GM23338 (cell line): ENCODE results near the gene VEGFD. TPM values are rescaled to one million over a fixed set of nuclear protein-coding genes. Genes with fewer than 3 reads are reported as not detected.

Source experiments
- ATAC-seq: fragments of 200-7000 bp; cut with Tn5 transposase; 3 replicates; pipeline ENCODE4 v1.9.1; 2020
- DNase-seq: peaks from one replicate; pipeline ENCODE4 v3.0.0-alpha.2; 2015; ENCODE audit warnings: low spot score
- H2AFZ ChIP-seq: fragments of 200-600 bp; sonication (generic); 2 replicates; pipeline ENCODE4 v1.8.0; 2016; ENCODE audit warnings: antibody characterized with exemption, mild to moderate bottlenecking, moderate library complexity
- H3F3A ChIP-seq: fragments of 200-600 bp; sonication (generic); replicated peaks from 2 replicates; pipeline ENCODE4 v1.8.0; 2017; ENCODE audit warnings: antibody characterized with exemption, mixed run types, low read depth
- H3K27ac ChIP-seq: fragments of 200-600 bp; sonication (generic); 2 replicates; pipeline ENCODE4 v1.6.1; 2016; ENCODE audit warnings: low read depth
- H3K27me3 ChIP-seq: fragments of 200-600 bp; sonication (generic); 2 replicates; pipeline ENCODE4 v1.8.0; 2016; ENCODE audit warnings: mild to moderate bottlenecking, mixed run types, moderate library complexity; ENCODE audit not compliant: insufficient read depth
- H3K36me3 ChIP-seq: fragments of 200-600 bp; sonication (generic); 2 replicates; pipeline ENCODE4 v1.8.0; 2016; ENCODE audit warnings: mild to moderate bottlenecking; ENCODE audit not compliant: insufficient read depth
- H3K4me1 ChIP-seq: fragments of 200-600 bp; sonication (generic); 2 replicates; pipeline ENCODE4 v1.8.0; 2016; ENCODE audit warnings: mild to moderate bottlenecking, moderate library complexity; ENCODE audit not compliant: insufficient read depth
- H3K4me2 ChIP-seq: fragments of 200-600 bp; sonication (generic); 2 replicates; pipeline ENCODE4 v1.7.1; 2017; ENCODE audit warnings: mixed run types
- H3K4me3 ChIP-seq: fragments of 200-600 bp; sonication (generic); 2 replicates; pipeline ENCODE4 v1.6.1; 2016; ENCODE audit warnings: mixed run types
- H3K79me2 ChIP-seq: fragments of 200-600 bp; sonication (generic); replicated peaks from 2 replicates; pipeline ENCODE4 v1.8.0; 2017; ENCODE audit warnings: mild to moderate bottlenecking; ENCODE audit not compliant: insufficient read depth
- H3K9me2 ChIP-seq: fragments of 200-600 bp; sonication (generic); 2 replicates; pipeline ENCODE4 v1.8.0; 2017; ENCODE audit not compliant: insufficient read depth
- H4K20me1 ChIP-seq: fragments of 200-600 bp; sonication (generic); replicated peaks from 2 replicates; pipeline ENCODE4 v1.8.0; 2017; ENCODE audit warnings: mild to moderate bottlenecking; ENCODE audit not compliant: insufficient read depth
- H3K27ac Mint-ChIP-seq: 2 replicates; pipeline ENCODE4 v1.8.0; 2020; ENCODE audit warnings: inconsistent platforms, mild to moderate bottlenecking, moderate library complexity, mixed read lengths
- H3K27me3 Mint-ChIP-seq: 3 replicates; pipeline ENCODE4 v1.8.0; 2022; ENCODE audit warnings: low read depth, mild to moderate bottlenecking, moderate library complexity, mixed read lengths, inconsistent platforms; ENCODE audit not compliant: insufficient read depth, poor library complexity
- H3K36me3 Mint-ChIP-seq: 3 replicates; pipeline ENCODE4 v1.8.0; 2021; ENCODE audit warnings: low read depth, mild to moderate bottlenecking, inconsistent platforms, moderate library complexity, mixed read lengths
- H3K4me1 Mint-ChIP-seq: 3 replicates; pipeline ENCODE4 v1.8.0; 2020; ENCODE audit warnings: mild to moderate bottlenecking, inconsistent platforms, mixed read lengths
- H3K4me3 Mint-ChIP-seq: 3 replicates; pipeline ENCODE4 v1.8.0; 2021; ENCODE audit warnings: moderate library complexity, mild to moderate bottlenecking, inconsistent platforms, mixed read lengths
- H3K9me3 Mint-ChIP-seq: 3 replicates; pipeline ENCODE4 v1.8.0; 2020; ENCODE audit warnings: moderate library complexity, mild to moderate bottlenecking, inconsistent platforms, mixed read lengths
- CREB1 ChIP-seq: fragments of 250-450 bp; sonication (Bioruptor Pico); IDR thresholded peaks from 2 replicates; pipeline ENCODE4 v1.5.0; 2020; ENCODE audit warnings: low read depth, mild to moderate bottlenecking, moderate library complexity
- EZH2phosphoT487 ChIP-seq: fragments of 200-600 bp; sonication (generic); IDR thresholded peaks from one replicate; pipeline ENCODE4 v1.8.1; 2018; ENCODE audit warnings: antibody characterized with exemption; ENCODE audit not compliant: unreplicated experiment
- JUNB ChIP-seq: IDR thresholded peaks from one replicate; pipeline ENCODE4 v1.6.1; 2016; ENCODE audit warnings: antibody characterized with exemption; ENCODE audit not compliant: unreplicated experiment
- POLR2AphosphoS5 ChIP-seq: IDR thresholded peaks from 2 replicates; pipeline ENCODE4 v1.6.1; 2016; ENCODE audit warnings: antibody characterized with exemption, low read depth
- ZNF114 ChIP-seq: fragments of 250-450 bp; sonication (Bioruptor Pico); IDR thresholded peaks from 2 replicates; pipeline ENCODE4 v1.5.0; 2020; ENCODE audit warnings: mild to moderate bottlenecking, moderate library complexity
- ZNF331 ChIP-seq: fragments of 250-450 bp; sonication (Bioruptor Pico); IDR thresholded peaks from 2 replicates; pipeline ENCODE4 v1.5.0; 2020; ENCODE audit warnings: low read depth, mild to moderate bottlenecking, moderate library complexity
- polyA plus RNA-seq: library from polyadenylated mRNA; unstranded; fragments of >200 nt; fragmentation: Nextera tagmentation; extraction: Ambion mirVana; gene quantifications from 2 replicates; pipeline ENCODE4 v1.2.1, GENCODE V29; 2016
- total RNA-seq: library from RNA; depleted of rRNA; stranded (reverse); fragments of >200 nt; shearing (Covaris generic); gene quantifications from 2 replicates; pipeline ENCODE4 v1.2.3, GENCODE V29; 2014
- TF ChIP-seq, protein P1 (sequence below): IDR thresholded peaks from 2 replicates; pipeline ENCODE4 v1.6.1; 2016; ENCODE audit warnings: antibody characterized with exemption
- TF ChIP-seq, protein P2 (sequence below), 2 experiments: fragments of 200-600 bp in 1 of 2; sonication (generic) in 1 of 2; conservative IDR thresholded peaks; 2 replicates each; pipeline versions ENCODE4 v1.5.1 to v1.6.1; 2016 to 2017; ENCODE audit warnings: antibody characterized with exemption in 2 of 2, low read depth in 2 of 2, mild to moderate bottlenecking in 2 of 2, moderate library complexity in 1 of 2

The VEGFD gene
- total and polyA plus RNA-seq, 2 experiments from 2014 or later: 0.13 TPM; not detected in 1

DNA sequence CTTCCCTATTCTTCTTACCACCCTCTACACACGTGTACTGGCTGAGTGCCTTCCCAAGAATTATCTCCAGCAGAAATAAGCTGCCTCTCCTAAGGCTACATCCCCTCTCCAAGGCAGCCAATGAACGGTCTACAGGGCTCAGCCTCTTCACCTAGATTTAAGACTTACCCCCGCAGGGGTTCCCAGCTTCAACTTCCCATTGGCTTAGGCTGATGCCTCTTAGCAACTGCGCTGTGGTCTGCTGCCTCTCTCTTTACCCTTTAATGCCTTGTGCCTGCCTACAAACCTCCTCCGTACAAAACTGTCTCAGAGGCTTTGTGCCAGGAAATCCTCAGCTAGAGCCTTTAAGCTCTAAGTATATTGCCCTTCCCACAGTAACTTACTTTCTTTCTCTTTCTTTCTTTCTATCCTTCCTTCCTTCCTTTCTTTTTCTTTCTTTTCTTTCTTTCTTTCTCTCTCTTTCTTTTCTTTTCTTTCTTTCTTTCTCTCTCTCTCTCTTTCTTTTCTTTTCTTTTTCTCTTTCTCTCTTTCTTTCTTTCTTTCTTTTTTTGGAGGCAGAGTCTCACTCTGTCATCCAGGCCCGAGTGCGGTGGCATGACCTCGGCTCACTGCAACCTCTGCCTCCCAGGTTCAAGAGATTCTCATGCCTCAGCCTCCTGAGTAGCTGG, 33.8 kb downstream of the VEGFD start:
- no peaks in the 10 kb centered on the region for H3K9me3 Mint-ChIP-seq
- DNase-seq: peak; percentile 18
- H3K27me3 Mint-ChIP-seq: no peaks in the 10 kb centered on the region
- Histone ChIP-seq H3K27me3 (no peaks in the 10 kb centered on the region), H3K36me3 (no peaks in the 10 kb centered on the region), H2AFZ (no peak overlapping the region), H3K4me1 (no peaks in the 10 kb centered on the region), H3F3A (no peaks in the 10 kb centered on the region), H3K4me3 (no peak overlapping the region), H3K9me2 (no peaks in the 10 kb centered on the region), H3K27ac (no peak overlapping the region), H3K79me2 (no peaks in the 10 kb centered on the region), H4K20me1 (no peaks in the 10 kb centered on the region), H3K4me2 (no peak overlapping the region)
- no peak overlapping the region for H3K27ac Mint-ChIP-seq
- TF ChIP-seq EZH2phosphoT487 (no peak), JUNB (no peak), CREB1 (CRISPR knock-in tag) (no peak)
- TF ChIP-seq, protein P1, sequence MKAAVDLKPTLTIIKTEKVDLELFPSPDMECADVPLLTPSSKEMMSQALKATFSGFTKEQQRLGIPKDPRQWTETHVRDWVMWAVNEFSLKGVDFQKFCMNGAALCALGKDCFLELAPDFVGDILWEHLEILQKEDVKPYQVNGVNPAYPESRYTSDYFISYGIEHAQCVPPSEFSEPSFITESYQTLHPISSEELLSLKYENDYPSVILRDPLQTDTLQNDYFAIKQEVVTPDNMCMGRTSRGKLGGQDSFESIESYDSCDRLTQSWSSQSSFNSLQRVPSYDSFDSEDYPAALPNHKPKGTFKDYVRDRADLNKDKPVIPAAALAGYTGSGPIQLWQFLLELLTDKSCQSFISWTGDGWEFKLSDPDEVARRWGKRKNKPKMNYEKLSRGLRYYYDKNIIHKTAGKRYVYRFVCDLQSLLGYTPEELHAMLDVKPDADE: no peak
- no peaks in the 10 kb centered on the region for H3K36me3 Mint-ChIP-seq
- H3K4me1 Mint-ChIP-seq: peaks cover 9% of the 10 kb centered on the region; the same call in 2 of the 3 replicates
- peak; percentile 84 for ATAC-seq
- no peak overlapping the region for H3K4me3 Mint-ChIP-seq

DNA sequence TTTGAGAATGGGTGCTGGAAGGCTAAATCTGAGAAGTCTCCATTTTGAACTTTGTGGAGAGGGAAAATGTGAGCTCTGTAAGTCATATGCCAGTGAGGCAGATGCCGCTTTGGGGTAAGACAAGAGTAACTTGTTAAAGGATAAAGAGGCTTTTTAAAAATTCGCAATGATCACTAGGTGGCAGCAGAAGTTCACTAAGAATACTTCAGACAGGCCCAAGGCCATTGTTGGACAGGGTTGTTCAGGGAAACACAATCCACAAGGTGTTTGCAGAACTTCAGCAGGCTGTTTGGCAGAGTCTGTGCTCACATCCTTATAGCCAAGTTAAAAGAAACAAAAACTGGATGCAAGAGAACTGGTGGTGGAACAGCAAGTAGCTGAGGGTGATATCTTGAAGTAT, 35.2 kb downstream of the VEGFD start:
- Histone ChIP-seq H3F3A (no peaks in the 10 kb centered on the region), H3K79me2 (no peaks in the 10 kb centered on the region), H3K4me1 (no peaks in the 10 kb centered on the region), H3K4me3 (no peak overlapping the region), H3K27ac (no peak overlapping the region), H2AFZ (no peak overlapping the region), H3K4me2 (no peak overlapping the region), H3K27me3 (no peaks in the 10 kb centered on the region), H4K20me1 (no peaks in the 10 kb centered on the region), H3K36me3 (no peaks in the 10 kb centered on the region), H3K9me2 (no peaks in the 10 kb centered on the region)
- DNase-seq (peak; percentile 76), ATAC-seq (peak; percentile 81)
- no peak for TF ChIP-seq JUNB
- no peak for TF ChIP-seq ZNF114
- TF ChIP-seq, protein P2, sequence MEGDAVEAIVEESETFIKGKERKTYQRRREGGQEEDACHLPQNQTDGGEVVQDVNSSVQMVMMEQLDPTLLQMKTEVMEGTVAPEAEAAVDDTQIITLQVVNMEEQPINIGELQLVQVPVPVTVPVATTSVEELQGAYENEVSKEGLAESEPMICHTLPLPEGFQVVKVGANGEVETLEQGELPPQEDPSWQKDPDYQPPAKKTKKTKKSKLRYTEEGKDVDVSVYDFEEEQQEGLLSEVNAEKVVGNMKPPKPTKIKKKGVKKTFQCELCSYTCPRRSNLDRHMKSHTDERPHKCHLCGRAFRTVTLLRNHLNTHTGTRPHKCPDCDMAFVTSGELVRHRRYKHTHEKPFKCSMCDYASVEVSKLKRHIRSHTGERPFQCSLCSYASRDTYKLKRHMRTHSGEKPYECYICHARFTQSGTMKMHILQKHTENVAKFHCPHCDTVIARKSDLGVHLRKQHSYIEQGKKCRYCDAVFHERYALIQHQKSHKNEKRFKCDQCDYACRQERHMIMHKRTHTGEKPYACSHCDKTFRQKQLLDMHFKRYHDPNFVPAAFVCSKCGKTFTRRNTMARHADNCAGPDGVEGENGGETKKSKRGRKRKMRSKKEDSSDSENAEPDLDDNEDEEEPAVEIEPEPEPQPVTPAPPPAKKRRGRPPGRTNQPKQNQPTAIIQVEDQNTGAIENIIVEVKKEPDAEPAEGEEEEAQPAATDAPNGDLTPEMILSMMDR (conservative IDR thresholded peaks at IDR 0.05; ENCODE audit: low read depth in 2 of 2): peak; percentile 47 to 68
- TF ChIP-seq CREB1 (CRISPR knock-in tag): no peak
- no peak for TF ChIP-seq ZNF331 (CRISPR knock-in tag)
- Mint-ChIP-seq H3K27ac (no peak overlapping the region), H3K36me3 (no peaks in the 10 kb centered on the region), H3K4me1 (peaks cover 9% of the 10 kb centered on the region; the same call in 2 of the 3 replicates), H3K4me3 (no peak overlapping the region), H3K27me3 (no peaks in the 10 kb centered on the region), H3K9me3 (no peaks in the 10 kb centered on the region)

DNA sequence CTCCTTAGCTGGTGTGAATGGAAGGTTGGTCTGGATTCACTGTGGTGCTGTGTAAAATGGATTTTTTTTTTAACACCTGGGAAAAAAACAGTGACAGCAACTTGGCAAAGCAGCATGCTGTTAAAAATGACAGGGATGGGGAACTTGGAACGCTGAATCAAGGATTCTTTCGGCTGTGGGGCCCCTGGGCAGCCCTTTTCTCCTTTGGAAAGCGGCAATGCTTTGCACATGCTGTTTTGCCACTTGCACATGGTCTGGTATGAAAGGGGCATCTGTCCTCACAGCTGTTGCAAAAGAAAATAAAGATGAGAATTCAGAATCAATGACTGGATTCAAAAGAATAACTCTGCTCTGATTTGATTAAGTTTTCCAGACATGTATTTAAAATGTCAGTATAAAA, 38.2 kb downstream of the VEGFD start:
- H3K4me1 Mint-ChIP-seq: peaks cover 10% of the 10 kb centered on the region; the same call in 2 of the 3 replicates
- ATAC-seq: no peak
- no peak overlapping the region for H3K27ac Mint-ChIP-seq
- no peaks in the 10 kb centered on the region for H3K36me3 Mint-ChIP-seq
- H3K4me3 ChIP-seq: no peak overlapping the region
- H3K27me3 Mint-ChIP-seq: no peaks in the 10 kb centered on the region
- H3K4me1 ChIP-seq: no peaks in the 10 kb centered on the region
- H3K4me3 Mint-ChIP-seq: no peak overlapping the region
- H3K9me3 Mint-ChIP-seq: no peaks in the 10 kb centered on the region
- no peak overlapping the region for H2AFZ ChIP-seq
- H4K20me1 ChIP-seq: no peaks in the 10 kb centered on the region
- no peaks in the 10 kb centered on the region for H3K79me2 ChIP-seq
- H3F3A ChIP-seq: no peaks in the 10 kb centered on the region
- H3K4me2 ChIP-seq: no peak overlapping the region
- DNase-seq: no peak
- no peaks in the 10 kb centered on the region for H3K27me3 ChIP-seq
- TF ChIP-seq ZNF331 (CRISPR knock-in tag) (no peak), CREB1 (CRISPR knock-in tag) (no peak), POLR2AphosphoS5 (no peak)
- TF ChIP-seq, protein P2 (conservative IDR thresholded peaks at IDR 0.05; ENCODE audit: low read depth in 2 of 2): no peak
- no peaks in the 10 kb centered on the region for H3K36me3 ChIP-seq
- no peaks in the 10 kb centered on the region for H3K9me2 ChIP-seq
- no peak overlapping the region for H3K27ac ChIP-seq
